ENCODE measurements around the gene SDE2.

- no peak for TF ChIP-seq SUZ12 (IDR thresholded peaks at IDR 0.05; ENCODE audit: extremely low read depth, insufficient read depth, insufficient read length)
- TF ChIP-seq ZNF274 (IDR thresholded peaks at IDR 0.05; ENCODE audit: low read depth, low read length), result no peak
- no peak for TF ChIP-seq YY1 (IDR thresholded peaks at IDR 0.05; ENCODE audit: insufficient read depth, insufficient read length)
Measured at GRCh38 chr1:225987491-225988316, 11.4 kb downstream of the SDE2 start.

Measured in NT2/D1 (cell line).